ENCODE measurements around the gene TMEM128. TPM values are rescaled to one million over a fixed set of nuclear protein-coding genes. Genes with fewer than 3 reads are reported as not detected.
"Not testable (repeated sequence)": the region's sequence is repeated elsewhere in the genome, so short reads cannot be mapped to it uniquely, and the experiment has no call there.

TMEM128 gene
- total RNA-seq, 1 donor from 2014 or later, result 19.8 TPM

GRCh38 chr4:4216648-4217047, 31.4 kb downstream of the TMEM128 start:
- H3K4me3 Mint-ChIP-seq (ENCODE audit: unreplicated experiment), result no peak overlapping the region
- DNase-seq (ENCODE audit: low spot score), result no peak
- H3K36me3 Mint-ChIP-seq (ENCODE audit: low read depth, unreplicated experiment), result no peaks in the 10 kb centered on the region
- no peak overlapping the region for H3K27ac Mint-ChIP-seq (ENCODE audit: unreplicated experiment)
- H3K9me3 Mint-ChIP-seq (ENCODE audit: unreplicated experiment), result no peaks in the 10 kb centered on the region
- no peaks in the 10 kb centered on the region for H3K27me3 Mint-ChIP-seq (ENCODE audit: unreplicated experiment)
- H3K4me1 Mint-ChIP-seq (ENCODE audit: unreplicated experiment), result no peaks in the 10 kb centered on the region
- no peak for TF ChIP-seq CTCF (IDR thresholded peaks at IDR 0.05; ENCODE audit: unreplicated experiment)

- not testable (repeated sequence) for DNase-seq (ENCODE audit: low spot score); H3K4me1 Mint-ChIP-seq (ENCODE audit: unreplicated experiment); H3K36me3 Mint-ChIP-seq (ENCODE audit: low read depth, unreplicated experiment); H3K27me3 Mint-ChIP-seq (ENCODE audit: unreplicated experiment); H3K4me3 Mint-ChIP-seq (ENCODE audit: unreplicated experiment); H3K27ac Mint-ChIP-seq (ENCODE audit: unreplicated experiment); H3K9me3 Mint-ChIP-seq (ENCODE audit: unreplicated experiment)
Observed at GRCh38 chr4:4213674-4214073, 34.3 kb downstream of the TMEM128 start.

GRCh38 chr4:4206204-4206603, 41.8 kb downstream of the TMEM128 start:
- H3K9me3 Mint-ChIP-seq (ENCODE audit: unreplicated experiment), result no peaks in the 10 kb centered on the region
- no peak for DNase-seq (ENCODE audit: low spot score)
- no peak for TF ChIP-seq CTCF (IDR thresholded peaks at IDR 0.05; ENCODE audit: unreplicated experiment)
- no peaks in the 10 kb centered on the region for H3K27me3 Mint-ChIP-seq (ENCODE audit: unreplicated experiment)
- no peaks in the 10 kb centered on the region for H3K4me1 Mint-ChIP-seq (ENCODE audit: unreplicated experiment)
- no peak overlapping the region for H3K4me3 Mint-ChIP-seq (ENCODE audit: unreplicated experiment)
- H3K36me3 Mint-ChIP-seq (ENCODE audit: low read depth, unreplicated experiment), result no peaks in the 10 kb centered on the region
- H3K27ac Mint-ChIP-seq (ENCODE audit: unreplicated experiment), result no peak overlapping the region

- no peak for DNase-seq (ENCODE audit: low spot score)
- Mint-ChIP-seq H3K27me3 (ENCODE audit: unreplicated experiment) (no peaks in the 10 kb centered on the region), H3K9me3 (ENCODE audit: unreplicated experiment) (no peaks in the 10 kb centered on the region), H3K4me3 (ENCODE audit: unreplicated experiment) (no peak overlapping the region), H3K4me1 (ENCODE audit: unreplicated experiment) (no peaks in the 10 kb centered on the region), H3K27ac (ENCODE audit: unreplicated experiment) (no peak overlapping the region), H3K36me3 (ENCODE audit: low read depth, unreplicated experiment) (no peaks in the 10 kb centered on the region)
- no peak for TF ChIP-seq CTCF (IDR thresholded peaks at IDR 0.05; ENCODE audit: unreplicated experiment)
Observed at GRCh38 chr4:4204401-4204745, 43.6 kb downstream of the TMEM128 start.

- Mint-ChIP-seq H3K27ac (ENCODE audit: unreplicated experiment) (no peak overlapping the region), H3K9me3 (ENCODE audit: unreplicated experiment) (no peaks in the 10 kb centered on the region), H3K36me3 (ENCODE audit: low read depth, unreplicated experiment) (no peaks in the 10 kb centered on the region), H3K4me3 (ENCODE audit: unreplicated experiment) (no peak overlapping the region), H3K4me1 (ENCODE audit: unreplicated experiment) (no peaks in the 10 kb centered on the region), H3K27me3 (ENCODE audit: unreplicated experiment) (no peaks in the 10 kb centered on the region)
- DNase-seq (ENCODE audit: low spot score), result no peak
- TF ChIP-seq CTCF (IDR thresholded peaks at IDR 0.05; ENCODE audit: unreplicated experiment), result no peak
Observed at GRCh38 chr4:4203688-4204400, 44.2 kb downstream of the TMEM128 start.
